Neutrophil (primary cell): ENCODE data around the gene TMEM151B.

Source experiments
- H3K27ac ChIP-seq: fragments of 200-600 bp; sonication (generic); 2 replicates; pipeline ENCODE4 v1.5.1; 2016; ENCODE audit warnings: mild to moderate bottlenecking, moderate library complexity
- H3K27me3 ChIP-seq: fragments of 200-600 bp; sonication (generic); 2 replicates; pipeline ENCODE4 v1.6.0; 2016; ENCODE audit warnings: mild to moderate bottlenecking
- H3K36me3 ChIP-seq: fragments of 200-600 bp; sonication (generic); 2 replicates; pipeline ENCODE4 v1.5.1; 2017
- H3K4me1 ChIP-seq, 2 experiments: fragments of 200-600 bp in 1 of 2; sonication (generic) in 1 of 2; 1 replicate in 1 of 2; 2 replicates in 1 of 2; pipeline versions ENCODE4 v1.5.1 to v1.6.1; 2013 to 2016; ENCODE audit warnings: low read depth in 1 of 2, low read length in 1 of 2, mild to moderate bottlenecking in 1 of 2, moderate library complexity in 1 of 2; ENCODE audit not compliant: control insufficient read depth in 1 of 2, insufficient read depth in 1 of 2
- H3K4me3 ChIP-seq, 2 experiments: fragments of 200-600 bp in 1 of 2; sonication (generic) in 1 of 2; 1 replicate in 1 of 2; 2 replicates in 1 of 2; pipeline ENCODE4 v1.5.1; 2013 to 2016; ENCODE audit warnings: low read depth in 1 of 2, low read length in 1 of 2, mild to moderate bottlenecking in 1 of 2, moderate library complexity in 1 of 2
- H3K9me3 ChIP-seq: fragments of 200-600 bp; sonication (generic); 2 replicates; pipeline ENCODE4 v1.5.1; 2016
- CTCF ChIP-seq: fragments of 200-600 bp; sonication (generic); IDR thresholded peaks from 2 replicates; pipeline ENCODE4 v1.5.1; 2016; ENCODE audit warnings: antibody characterized with exemption

Gene TMEM151B

GRCh38 chr6:44258921-44259320, 11.3 kb upstream of the TMEM151B start:
- Histone ChIP-seq H3K4me3 (no peak overlapping the region), H3K36me3 (peaks cover 37% of the 10 kb centered on the region), H3K9me3 (no peaks in the 10 kb centered on the region), H3K27me3 (peaks cover 7% of the 10 kb centered on the region), H3K27ac (no peak overlapping the region), H3K4me1 (peaks cover 33 to 36% of the 10 kb centered on the region in 2 experiments)
- TF ChIP-seq CTCF: no peak

- peaks cover 7% of the 10 kb centered on the region for H3K27me3 ChIP-seq
- peaks cover 44 to 46% of the 10 kb centered on the region in 2 experiments for H3K4me1 ChIP-seq
- no peak overlapping the region for H3K4me3 ChIP-seq
- no peak overlapping the region for H3K27ac ChIP-seq
- TF ChIP-seq CTCF: no peak
- H3K9me3 ChIP-seq: no peaks in the 10 kb centered on the region
- peaks cover 30% of the 10 kb centered on the region for H3K36me3 ChIP-seq
These were observed 10.2 kb upstream of the TMEM151B start for GRCh38 chr6:44260011-44260410.

DNA sequence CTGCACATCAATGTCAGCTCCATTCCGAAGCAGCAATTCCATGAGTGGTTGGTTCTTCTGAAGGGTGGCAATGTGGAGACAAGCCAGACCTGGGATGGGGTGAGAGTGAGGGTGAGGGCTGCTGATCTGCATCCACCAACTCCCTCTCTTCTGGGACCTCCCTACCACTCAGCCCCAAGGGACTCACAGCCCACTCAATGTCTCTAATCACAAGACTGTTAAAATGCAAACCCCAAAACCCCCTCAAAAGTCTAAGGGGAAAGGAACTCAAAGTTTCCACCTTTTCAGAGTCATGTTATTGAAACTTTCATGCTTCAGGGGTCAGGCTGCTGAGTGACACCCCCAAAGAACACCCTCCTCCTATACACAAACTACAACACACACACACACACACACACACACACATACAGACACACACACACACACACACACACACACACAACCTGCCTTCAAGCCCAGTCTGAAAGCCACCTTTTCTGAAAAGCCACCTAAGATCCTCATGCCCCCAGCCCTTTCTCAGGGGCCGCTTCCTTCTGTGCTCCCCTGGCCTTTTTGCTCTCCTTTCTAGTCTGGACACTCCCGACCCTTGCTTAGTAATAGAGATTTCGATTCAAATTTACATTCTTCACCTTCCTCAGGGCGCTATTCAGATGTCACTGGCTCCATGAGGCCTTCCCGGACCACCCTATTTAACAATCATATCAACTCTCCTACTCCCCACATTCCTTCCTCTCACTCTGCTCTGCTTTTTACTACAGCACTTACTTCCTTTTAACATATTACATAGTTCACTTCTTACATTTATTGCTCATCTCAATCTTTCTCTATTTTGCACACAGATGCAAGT, 9.6 kb upstream of the TMEM151B start:
- Histone ChIP-seq H3K27ac (no peak overlapping the region), H3K4me3 (no peak overlapping the region), H3K9me3 (no peaks in the 10 kb centered on the region), H3K27me3 (peaks cover 7% of the 10 kb centered on the region), H3K36me3 (peaks cover 28% of the 10 kb centered on the region), H3K4me1 (peaks cover 47 to 48% of the 10 kb centered on the region in 2 experiments)
- no peak for TF ChIP-seq CTCF

GRCh38 chr6:44261581-44261980, 8.7 kb upstream of the TMEM151B start:
- Histone ChIP-seq H3K4me3 (no peak overlapping the region), H3K36me3 (peaks cover 28% of the 10 kb centered on the region), H3K9me3 (no peaks in the 10 kb centered on the region), H3K27ac (no peak overlapping the region), H3K4me1 (peaks cover 45 to 47% of the 10 kb centered on the region in 2 experiments), H3K27me3 (peaks cover 6% of the 10 kb centered on the region)
- TF ChIP-seq CTCF: no peak

DNA sequence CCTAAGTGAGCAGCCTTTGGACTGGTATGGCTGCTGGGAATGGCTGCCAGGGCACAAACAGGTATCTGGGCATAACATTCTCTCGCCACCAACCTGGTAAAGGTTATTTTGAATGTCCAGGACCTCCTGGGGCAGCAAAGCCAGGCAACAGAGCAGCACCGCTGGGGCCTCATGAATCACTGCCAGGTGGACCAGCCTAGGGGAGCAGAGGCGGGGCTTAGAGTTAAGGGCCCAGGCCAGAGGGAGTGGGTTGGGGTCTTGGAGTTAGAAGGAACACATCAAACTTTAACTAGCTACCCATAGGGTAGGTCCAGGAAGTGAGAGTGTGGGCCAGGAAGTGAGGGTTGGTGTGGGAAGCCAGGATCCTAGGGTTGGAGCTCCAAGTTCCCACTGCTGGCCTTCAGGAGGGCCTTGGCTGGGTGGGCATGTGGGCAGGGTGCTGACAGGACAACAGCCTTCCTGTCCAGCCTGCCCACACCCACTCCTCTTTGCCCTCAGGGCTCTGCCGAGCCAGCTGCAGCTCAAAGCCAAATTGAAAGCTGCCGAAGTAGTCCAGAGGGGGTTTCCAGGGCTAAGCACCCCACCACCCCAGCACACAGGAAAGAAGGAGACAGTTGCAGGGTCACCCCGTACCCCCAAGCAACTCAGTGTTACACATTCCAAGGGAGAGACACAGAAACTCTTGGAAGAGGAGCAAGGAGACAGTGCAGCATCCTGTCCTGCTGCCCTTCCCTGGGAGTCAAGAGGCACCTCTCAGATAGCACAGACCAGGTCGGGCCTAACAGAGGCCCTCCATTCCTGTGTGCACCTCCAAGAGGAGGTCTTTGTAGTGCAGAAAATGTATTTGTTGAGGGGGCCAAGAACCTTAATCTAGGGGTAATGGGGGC, 7.5 kb upstream of the TMEM151B start:
- no peak for TF ChIP-seq CTCF
- peak overlapping the region; percentile 74 to 77 for H3K4me3 ChIP-seq
- H3K9me3 ChIP-seq: no peaks in the 10 kb centered on the region
- H3K4me1 ChIP-seq: peaks cover 35 to 38% of the 10 kb centered on the region in 2 experiments
- H3K27me3 ChIP-seq: no peaks in the 10 kb centered on the region
- peaks cover 28% of the 10 kb centered on the region for H3K36me3 ChIP-seq
- H3K27ac ChIP-seq: peak overlapping the region; percentile 85
